Activated naive CD4-positive, alpha-beta T cell treated with anti-CD3 and anti-CD28 coated beads, Interleukin-2, amount 50 U/mL, for 72 hours (primary cell): ENCODE results near the gene SGPP2. TPM values are rescaled to one million over a fixed set of nuclear protein-coding genes. Genes with fewer than 3 reads are reported as not detected.
"Not testable (repeated sequence)": the region's sequence is repeated elsewhere in the genome, so short reads cannot be mapped to it uniquely, and the experiment has no call there.

Source experiments
- ATAC-seq, 2 donors: fragments of 150-1000 bp; cut with Tn5 transposase; 2 replicates each; pipeline ENCODE4 v1.10.0; 2021; ENCODE audit warnings: mild to moderate bottlenecking in 2 of 2, moderate library complexity in 2 of 2
- DNase-seq, 2 donors: peaks; one replicate each; pipeline ENCODE4 v3.0.0; 2021 to 2022; ENCODE audit warnings: low spot score in 2 of 2
- H3K27ac Mint-ChIP-seq, 2 donors: one replicate each; pipeline ENCODE4 v1.8.0; 2022; ENCODE audit warnings: mild to moderate bottlenecking in 2 of 2, mixed read lengths in 2 of 2
- H3K36me3 Mint-ChIP-seq, 2 donors: one replicate each; pipeline ENCODE4 v1.8.0; 2022; ENCODE audit warnings: mixed read lengths in 2 of 2
- H3K9me3 Mint-ChIP-seq, 2 donors: one replicate each; pipeline ENCODE4 v1.8.0; 2022; ENCODE audit warnings: mixed read lengths in 2 of 2
- total RNA-seq, 2 donors: library from RNA; stranded (reverse); gene quantifications; one replicate each; pipeline ENCODE4 v1.2.3, GENCODE V29; 2022

Gene SGPP2
- total RNA-seq, 2 donors from 2014 or later = 1.3 to 10.0 TPM

GRCh38 chr2:222572264-222572721 is 147.9 kb downstream of the SGPP2 start:
- DNase-seq (no peak), ATAC-seq (no peak)
- H3K36me3 Mint-ChIP-seq = peaks cover 10 to 14% of the 10 kb centered on the region in 2 donors
- peak overlapping the region in 1 of 2 donors; percentile 57 for H3K27ac Mint-ChIP-seq
- no peaks in the 10 kb centered on the region for H3K9me3 Mint-ChIP-seq

- DNase-seq = no peak
- Mint-ChIP-seq H3K9me3 (no peaks in the 10 kb centered on the region), H3K36me3 (peaks cover 6 to 19% of the 10 kb centered on the region in 2 donors), H3K27ac (peak overlapping the region in 1 of 2 donors; percentile 37)
- ATAC-seq = no peak
Observed at GRCh38 chr2:222572751-222573174, 148.4 kb downstream of the SGPP2 start.

- Mint-ChIP-seq H3K36me3 (peaks cover 4 to 12% of the 10 kb centered on the region in 2 donors), H3K9me3 (no peaks in the 10 kb centered on the region), H3K27ac (no peak overlapping the region)
- no peak for DNase-seq
- no peak for ATAC-seq
Observed at GRCh38 chr2:222575618-222576017, 151.3 kb downstream of the SGPP2 start.

GRCh38 chr2:222576171-222577081 is 152.1 kb downstream of the SGPP2 start:
- no peaks in the 10 kb centered on the region for H3K9me3 Mint-ChIP-seq
- H3K27ac Mint-ChIP-seq = peak overlapping the region; percentile 38 to 55
- no peak for DNase-seq
- H3K36me3 Mint-ChIP-seq = peaks cover 4 to 12% of the 10 kb centered on the region in 2 donors
- no peak for ATAC-seq

GRCh38 chr2:222577341-222577740 is 153.0 kb downstream of the SGPP2 start:
- Mint-ChIP-seq H3K27ac (no peak overlapping the region), H3K9me3 (no peaks in the 10 kb centered on the region), H3K36me3 (peaks cover 4 to 12% of the 10 kb centered on the region in 2 donors)
- no peak for ATAC-seq
- DNase-seq = no peak

- Mint-ChIP-seq H3K36me3 (peaks cover 25 to 26% of the 10 kb centered on the region in 2 donors), H3K9me3 (no peaks in the 10 kb centered on the region), H3K27ac (peak overlapping the region in 1 of 2 donors; percentile 51)
- DNase-seq (no peak), ATAC-seq (no peak)
Observed at GRCh38 chr2:222582928-222583327, 158.6 kb downstream of the SGPP2 start.

- Mint-ChIP-seq H3K27ac (peak overlapping the region in 1 of 2 donors; percentile 55), H3K36me3 (peaks cover 25 to 35% of the 10 kb centered on the region in 2 donors)
- not testable (repeated sequence) for ATAC-seq, H3K9me3 Mint-ChIP-seq, DNase-seq
Observed at GRCh38 chr2:222584589-222584988, 160.2 kb downstream of the SGPP2 start.

- ATAC-seq (no peak), DNase-seq (no peak)
- peaks cover 43 to 72% of the 10 kb centered on the region in 2 donors for H3K36me3 Mint-ChIP-seq
- H3K9me3 Mint-ChIP-seq = no peaks in the 10 kb centered on the region
- H3K27ac Mint-ChIP-seq = no peak overlapping the region
Observed at GRCh38 chr2:222591661-222592060, 167.3 kb downstream of the SGPP2 start.

GRCh38 chr2:222592176-222592575 is 167.8 kb downstream of the SGPP2 start:
- H3K36me3 Mint-ChIP-seq = peaks cover 38 to 67% of the 10 kb centered on the region in 2 donors
- no peaks in the 10 kb centered on the region for H3K9me3 Mint-ChIP-seq
- no peak overlapping the region for H3K27ac Mint-ChIP-seq
- ATAC-seq (no peak), DNase-seq (no peak)

- ATAC-seq (no peak), DNase-seq (no peak)
- no peak overlapping the region for H3K27ac Mint-ChIP-seq
- H3K9me3 Mint-ChIP-seq = no peaks in the 10 kb centered on the region
- H3K36me3 Mint-ChIP-seq = peaks cover 44 to 59% of the 10 kb centered on the region in 2 donors
Observed at GRCh38 chr2:222594679-222595078, 170.3 kb downstream of the SGPP2 start.

GRCh38 chr2:222595581-222595980 is 171.2 kb downstream of the SGPP2 start:
- H3K27ac Mint-ChIP-seq = no peak overlapping the region
- no peak for DNase-seq
- no peaks in the 10 kb centered on the region for H3K9me3 Mint-ChIP-seq
- H3K36me3 Mint-ChIP-seq = peaks cover 41 to 54% of the 10 kb centered on the region in 2 donors
- no peak for ATAC-seq

GRCh38 chr2:222598611-222599010 is 174.3 kb downstream of the SGPP2 start:
- ATAC-seq = no peak
- no peak for DNase-seq
- H3K9me3 Mint-ChIP-seq = no peaks in the 10 kb centered on the region
- H3K27ac Mint-ChIP-seq = no peak overlapping the region
- H3K36me3 Mint-ChIP-seq = peaks cover 20 to 26% of the 10 kb centered on the region in 2 donors

GRCh38 chr2:222603501-222603900 is 179.2 kb downstream of the SGPP2 start:
- ATAC-seq (no peak), DNase-seq (no peak)
- Mint-ChIP-seq H3K36me3 (peaks cover 10 to 11% of the 10 kb centered on the region in 2 donors), H3K9me3 (no peaks in the 10 kb centered on the region), H3K27ac (no peak overlapping the region)

- Mint-ChIP-seq H3K27ac (no peak overlapping the region), H3K9me3 (no peaks in the 10 kb centered on the region), H3K36me3 (peaks cover 6 to 10% of the 10 kb centered on the region in 2 donors)
- ATAC-seq = no peak
- no peak for DNase-seq
Observed at GRCh38 chr2:222604749-222605515, 180.6 kb downstream of the SGPP2 start.

GRCh38 chr2:222606306-222606705 is 182.0 kb downstream of the SGPP2 start:
- Mint-ChIP-seq H3K9me3 (no peaks in the 10 kb centered on the region), H3K27ac (peak overlapping the region in 1 of 2 donors; percentile 31), H3K36me3 (peaks cover 5 to 10% of the 10 kb centered on the region in 2 donors)
- DNase-seq = no peak
- ATAC-seq = no peak

- no peak for ATAC-seq
- Mint-ChIP-seq H3K36me3 (peaks cover 10 to 12% of the 10 kb centered on the region in 2 donors), H3K27ac (no peak overlapping the region), H3K9me3 (no peaks in the 10 kb centered on the region)
- DNase-seq = no peak
Observed at GRCh38 chr2:222608081-222608480, 183.7 kb downstream of the SGPP2 start.

- Mint-ChIP-seq H3K9me3 (no peaks in the 10 kb centered on the region), H3K36me3 (peaks cover 10 to 12% of the 10 kb centered on the region in 2 donors), H3K27ac (no peak overlapping the region)
- ATAC-seq (no peak), DNase-seq (no peak)
Observed at GRCh38 chr2:222609381-222609780, 185.0 kb downstream of the SGPP2 start.
